ENCODE measurements around the gene RASGRF1.

- TF ChIP-seq CTCF (conservative IDR thresholded peaks at IDR 0.05; ENCODE audit: low read depth in 2 of 2) (no peak), EZH2 (IDR thresholded peaks at IDR 0.05; ENCODE audit: low read depth, unreplicated experiment) (no peak), EZH2phosphoT487 (IDR thresholded peaks at IDR 0.05; ENCODE audit: unreplicated experiment) (no peak), ZNF331 (CRISPR knock-in tag; IDR thresholded peaks at IDR 0.05; ENCODE audit: low read depth) (no peak), NANOG (IDR thresholded peaks at IDR 0.05; ENCODE audit: borderline replicate concordance) (no peak), REST (IDR thresholded peaks at IDR 0.05; ENCODE audit: unreplicated experiment) (no peak), STAT1 (IDR thresholded peaks at IDR 0.05; ENCODE audit: unreplicated experiment) (no peak), POLR2AphosphoS5 (IDR thresholded peaks at IDR 0.05; ENCODE audit: low read depth) (no peak), CREB1 (CRISPR knock-in tag; IDR thresholded peaks at IDR 0.05; ENCODE audit: low read depth) (no peak), ZNF114 (CRISPR knock-in tag; IDR thresholded peaks at IDR 0.05) (no peak)
- TF ChIP-seq, protein P1, sequence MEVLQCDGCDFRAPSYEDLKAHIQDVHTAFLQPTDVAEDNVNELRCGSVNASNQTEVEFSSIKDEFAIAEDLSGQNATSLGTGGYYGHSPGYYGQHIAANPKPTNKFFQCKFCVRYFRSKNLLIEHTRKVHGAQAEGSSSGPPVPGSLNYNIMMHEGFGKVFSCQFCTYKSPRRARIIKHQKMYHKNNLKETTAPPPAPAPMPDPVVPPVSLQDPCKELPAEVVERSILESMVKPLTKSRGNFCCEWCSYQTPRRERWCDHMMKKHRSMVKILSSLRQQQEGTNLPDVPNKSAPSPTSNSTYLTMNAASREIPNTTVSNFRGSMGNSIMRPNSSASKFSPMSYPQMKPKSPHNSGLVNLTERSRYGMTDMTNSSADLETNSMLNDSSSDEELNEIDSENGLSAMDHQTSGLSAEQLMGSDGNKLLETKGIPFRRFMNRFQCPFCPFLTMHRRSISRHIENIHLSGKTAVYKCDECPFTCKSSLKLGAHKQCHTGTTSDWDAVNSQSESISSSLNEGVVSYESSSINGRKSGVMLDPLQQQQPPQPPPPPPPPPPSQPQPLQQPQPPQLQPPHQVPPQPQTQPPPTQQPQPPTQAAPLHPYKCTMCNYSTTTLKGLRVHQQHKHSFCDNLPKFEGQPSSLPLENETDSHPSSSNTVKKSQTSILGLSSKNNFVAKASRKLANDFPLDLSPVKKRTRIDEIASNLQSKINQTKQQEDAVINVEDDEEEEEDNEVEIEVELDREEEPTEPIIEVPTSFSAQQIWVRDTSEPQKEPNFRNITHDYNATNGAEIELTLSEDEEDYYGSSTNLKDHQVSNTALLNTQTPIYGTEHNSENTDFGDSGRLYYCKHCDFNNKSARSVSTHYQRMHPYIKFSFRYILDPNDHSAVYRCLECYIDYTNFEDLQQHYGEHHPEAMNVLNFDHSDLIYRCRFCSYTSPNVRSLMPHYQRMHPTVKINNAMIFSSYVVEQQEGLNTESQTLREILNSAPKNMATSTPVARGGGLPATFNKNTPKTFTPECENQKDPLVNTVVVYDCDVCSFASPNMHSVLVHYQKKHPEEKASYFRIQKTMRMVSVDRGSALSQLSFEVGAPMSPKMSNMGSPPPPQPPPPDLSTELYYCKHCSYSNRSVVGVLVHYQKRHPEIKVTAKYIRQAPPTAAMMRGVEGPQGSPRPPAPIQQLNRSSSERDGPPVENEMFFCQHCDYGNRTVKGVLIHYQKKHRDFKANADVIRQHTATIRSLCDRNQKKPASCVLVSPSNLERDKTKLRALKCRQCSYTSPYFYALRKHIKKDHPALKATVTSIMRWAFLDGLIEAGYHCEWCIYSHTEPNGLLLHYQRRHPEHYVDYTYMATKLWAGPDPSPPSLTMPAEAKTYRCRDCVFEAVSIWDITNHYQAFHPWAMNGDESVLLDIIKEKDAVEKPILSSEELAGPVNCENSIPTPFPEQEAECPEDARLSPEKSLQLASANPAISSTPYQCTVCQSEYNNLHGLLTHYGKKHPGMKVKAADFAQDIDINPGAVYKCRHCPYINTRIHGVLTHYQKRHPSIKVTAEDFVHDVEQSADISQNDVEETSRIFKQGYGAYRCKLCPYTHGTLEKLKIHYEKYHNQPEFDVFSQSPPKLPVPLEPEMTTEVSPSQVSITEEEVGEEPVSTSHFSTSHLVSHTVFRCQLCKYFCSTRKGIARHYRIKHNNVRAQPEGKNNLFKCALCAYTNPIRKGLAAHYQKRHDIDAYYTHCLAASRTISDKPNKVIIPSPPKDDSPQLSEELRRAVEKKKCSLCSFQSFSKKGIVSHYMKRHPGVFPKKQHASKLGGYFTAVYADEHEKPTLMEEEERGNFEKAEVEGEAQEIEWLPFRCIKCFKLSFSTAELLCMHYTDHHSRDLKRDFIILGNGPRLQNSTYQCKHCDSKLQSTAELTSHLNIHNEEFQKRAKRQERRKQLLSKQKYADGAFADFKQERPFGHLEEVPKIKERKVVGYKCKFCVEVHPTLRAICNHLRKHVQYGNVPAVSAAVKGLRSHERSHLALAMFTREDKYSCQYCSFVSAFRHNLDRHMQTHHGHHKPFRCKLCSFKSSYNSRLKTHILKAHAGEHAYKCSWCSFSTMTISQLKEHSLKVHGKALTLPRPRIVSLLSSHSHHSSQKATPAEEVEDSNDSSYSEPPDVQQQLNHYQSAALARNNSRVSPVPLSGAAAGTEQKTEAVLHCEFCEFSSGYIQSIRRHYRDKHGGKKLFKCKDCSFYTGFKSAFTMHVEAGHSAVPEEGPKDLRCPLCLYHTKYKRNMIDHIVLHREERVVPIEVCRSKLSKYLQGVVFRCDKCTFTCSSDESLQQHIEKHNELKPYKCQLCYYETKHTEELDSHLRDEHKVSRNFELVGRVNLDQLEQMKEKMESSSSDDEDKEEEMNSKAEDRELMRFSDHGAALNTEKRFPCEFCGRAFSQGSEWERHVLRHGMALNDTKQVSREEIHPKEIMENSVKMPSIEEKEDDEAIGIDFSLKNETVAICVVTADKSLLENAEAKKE (CRISPR knock-in tag; IDR thresholded peaks at IDR 0.05) = no peak
- TF ChIP-seq, protein P2, sequence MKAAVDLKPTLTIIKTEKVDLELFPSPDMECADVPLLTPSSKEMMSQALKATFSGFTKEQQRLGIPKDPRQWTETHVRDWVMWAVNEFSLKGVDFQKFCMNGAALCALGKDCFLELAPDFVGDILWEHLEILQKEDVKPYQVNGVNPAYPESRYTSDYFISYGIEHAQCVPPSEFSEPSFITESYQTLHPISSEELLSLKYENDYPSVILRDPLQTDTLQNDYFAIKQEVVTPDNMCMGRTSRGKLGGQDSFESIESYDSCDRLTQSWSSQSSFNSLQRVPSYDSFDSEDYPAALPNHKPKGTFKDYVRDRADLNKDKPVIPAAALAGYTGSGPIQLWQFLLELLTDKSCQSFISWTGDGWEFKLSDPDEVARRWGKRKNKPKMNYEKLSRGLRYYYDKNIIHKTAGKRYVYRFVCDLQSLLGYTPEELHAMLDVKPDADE (IDR thresholded peaks at IDR 0.05) = no peak
Measured at GRCh38 chr15:78931439-78932257, 158.9 kb downstream of the RASGRF1 start.

All from GM23338 (cell line).